ENCODE results near the gene PDK4. TPM values are rescaled to one million over a fixed set of nuclear protein-coding genes. Genes with fewer than 3 reads are reported as not detected.

The PDK4 gene
- total and polyA plus RNA-seq, 2 donors from 2014 or later: 45.0 to 106 TPM

- DNase-seq (peak in 1 of 5 donors; percentile 18), FAIRE-seq (no peak)
- Histone ChIP-seq H3K36me3 (ENCODE audit: control insufficient read depth in 2 of 3, insufficient read depth in 3 of 3, low read length in 3 of 3) (no peaks in the 10 kb centered on the region), H3K9me3 (ENCODE audit: control insufficient read depth in 2 of 3, insufficient read depth in 1 of 3, low read length in 3 of 3) (no peaks in the 10 kb centered on the region), H3K4me3 (ENCODE audit: low read length in 3 of 3) (no peak overlapping the region), H3K9ac (ENCODE audit: low read length in 3 of 3) (no peak overlapping the region), H3K27me3 (ENCODE audit: control insufficient read depth, insufficient read depth, low read length) (no peaks in the 10 kb centered on the region), H3K27ac (ENCODE audit: low read depth in 2 of 2, low read length in 2 of 2) (no peak overlapping the region), H3K4me1 (ENCODE audit: control insufficient read depth in 2 of 3, insufficient read depth in 2 of 3, low read depth in 1 of 3, low read length in 3 of 3) (no peaks in the 10 kb centered on the region)
- TF ChIP-seq, protein P1, sequence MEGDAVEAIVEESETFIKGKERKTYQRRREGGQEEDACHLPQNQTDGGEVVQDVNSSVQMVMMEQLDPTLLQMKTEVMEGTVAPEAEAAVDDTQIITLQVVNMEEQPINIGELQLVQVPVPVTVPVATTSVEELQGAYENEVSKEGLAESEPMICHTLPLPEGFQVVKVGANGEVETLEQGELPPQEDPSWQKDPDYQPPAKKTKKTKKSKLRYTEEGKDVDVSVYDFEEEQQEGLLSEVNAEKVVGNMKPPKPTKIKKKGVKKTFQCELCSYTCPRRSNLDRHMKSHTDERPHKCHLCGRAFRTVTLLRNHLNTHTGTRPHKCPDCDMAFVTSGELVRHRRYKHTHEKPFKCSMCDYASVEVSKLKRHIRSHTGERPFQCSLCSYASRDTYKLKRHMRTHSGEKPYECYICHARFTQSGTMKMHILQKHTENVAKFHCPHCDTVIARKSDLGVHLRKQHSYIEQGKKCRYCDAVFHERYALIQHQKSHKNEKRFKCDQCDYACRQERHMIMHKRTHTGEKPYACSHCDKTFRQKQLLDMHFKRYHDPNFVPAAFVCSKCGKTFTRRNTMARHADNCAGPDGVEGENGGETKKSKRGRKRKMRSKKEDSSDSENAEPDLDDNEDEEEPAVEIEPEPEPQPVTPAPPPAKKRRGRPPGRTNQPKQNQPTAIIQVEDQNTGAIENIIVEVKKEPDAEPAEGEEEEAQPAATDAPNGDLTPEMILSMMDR (IDR thresholded peaks at IDR 0.05; ENCODE audit: borderline replicate concordance, extremely low read depth, insufficient read depth): no peak
- intact Hi-C loops (cut with DNase I): no loop called here
Observed at GRCh38 chr7:95536656-95537311, 59.5 kb downstream of the PDK4 start.

- DNase-seq (no peak), FAIRE-seq (no peak)
- Histone ChIP-seq H3K27ac (ENCODE audit: low read depth in 2 of 2, low read length in 2 of 2) (no peak overlapping the region), H3K4me3 (ENCODE audit: low read length in 3 of 3) (no peak overlapping the region), H3K27me3 (ENCODE audit: control insufficient read depth, insufficient read depth, low read length) (no peaks in the 10 kb centered on the region), H3K4me1 (ENCODE audit: control insufficient read depth in 2 of 3, insufficient read depth in 2 of 3, low read depth in 1 of 3, low read length in 3 of 3) (no peaks in the 10 kb centered on the region), H3K9me3 (ENCODE audit: control insufficient read depth in 2 of 3, insufficient read depth in 1 of 3, low read length in 3 of 3) (no peaks in the 10 kb centered on the region), H3K36me3 (ENCODE audit: control insufficient read depth in 2 of 3, insufficient read depth in 3 of 3, low read length in 3 of 3) (no peaks in the 10 kb centered on the region), H3K9ac (ENCODE audit: low read length in 3 of 3) (no peak overlapping the region)
- intact Hi-C loops (cut with DNase I): no loop called here
- TF ChIP-seq, protein P1 (IDR thresholded peaks at IDR 0.05; ENCODE audit: borderline replicate concordance, extremely low read depth, insufficient read depth): no peak
Observed at GRCh38 chr7:95535662-95536061, 60.7 kb downstream of the PDK4 start.

DNA sequence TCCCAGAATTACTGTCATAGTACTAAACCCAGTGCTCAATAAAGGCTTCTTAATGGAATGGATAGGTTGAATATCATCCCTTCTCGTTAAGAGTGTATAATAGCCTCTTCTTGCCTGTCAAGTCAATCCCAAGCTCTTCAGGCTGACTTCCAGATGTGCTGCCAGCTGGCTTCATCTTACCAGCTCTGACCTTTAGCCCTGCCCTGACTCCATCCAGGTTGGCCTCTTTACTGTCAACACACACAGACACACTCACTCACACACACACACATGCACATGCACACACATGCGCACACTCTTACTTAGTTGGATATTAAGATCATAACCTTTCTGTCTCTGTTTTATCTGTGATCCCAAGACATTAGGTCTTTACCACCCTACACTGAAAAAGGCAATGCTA, 61.5 kb downstream of the PDK4 start:
- no peak overlapping the region for H3K27ac ChIP-seq (ENCODE audit: low read depth in 2 of 2, low read length in 2 of 2)
- no peaks in the 10 kb centered on the region for H3K4me1 ChIP-seq (ENCODE audit: control insufficient read depth in 2 of 3, insufficient read depth in 2 of 3, low read depth in 1 of 3, low read length in 3 of 3)
- no peak overlapping the region for H3K4me3 ChIP-seq (ENCODE audit: low read length in 3 of 3)
- H3K36me3 ChIP-seq (ENCODE audit: control insufficient read depth in 2 of 3, insufficient read depth in 3 of 3, low read length in 3 of 3): no peaks in the 10 kb centered on the region
- FAIRE-seq (no peak), DNase-seq (no peak)
- TF ChIP-seq, protein P1 (IDR thresholded peaks at IDR 0.05; ENCODE audit: borderline replicate concordance, extremely low read depth, insufficient read depth): no peak
- H3K9me3 ChIP-seq (ENCODE audit: control insufficient read depth in 2 of 3, insufficient read depth in 1 of 3, low read length in 3 of 3): no peaks in the 10 kb centered on the region
- intact Hi-C loops (cut with DNase I): no loop called here
- H3K9ac ChIP-seq (ENCODE audit: low read length in 3 of 3): no peak overlapping the region
- H3K27me3 ChIP-seq (ENCODE audit: control insufficient read depth, insufficient read depth, low read length): no peaks in the 10 kb centered on the region

Other genes starting within 250 kb of the PDK4 start
- gene PON3, start 200.1 kb downstream of the PDK4 start, total RNA-seq: 1.6 TPM
- gene PON3, start 200.1 kb downstream of the PDK4 start, polyA plus RNA-seq (ENCODE audit: insufficient read depth, low read depth, low replicate concordance): 1.9 TPM
- 191 TPM for gene PON2, start 161.5 kb downstream of the PDK4 start, total RNA-seq
- gene PON2, start 161.5 kb downstream of the PDK4 start, polyA plus RNA-seq (ENCODE audit: insufficient read depth, low read depth, low replicate concordance): 61.8 TPM
- gene ASB4, start 110.6 kb downstream of the PDK4 start, total RNA-seq: not detected
- gene ASB4, start 110.6 kb downstream of the PDK4 start, polyA plus RNA-seq (ENCODE audit: insufficient read depth, low read depth, low replicate concordance): 0.09 TPM
- gene DYNC1I1, start 176.0 kb upstream of the PDK4 start, total RNA-seq: 2.6 TPM
- 2.3 TPM for gene DYNC1I1, start 176.0 kb upstream of the PDK4 start, polyA plus RNA-seq (ENCODE audit: insufficient read depth, low read depth, low replicate concordance)

All from kidney (tissue), 14 donors.